ENCODE measurements around the gene MACO1.

The MACO1 gene

GRCh38 chr1:25540750-25541342, 110.1 kb downstream of the MACO1 start:
- H3K36me3 ChIP-seq (ENCODE audit: insufficient read depth, low read length): no peaks in the 10 kb centered on the region
- no peaks in the 10 kb centered on the region for H3K9me3 ChIP-seq (ENCODE audit: low read depth, low read length)
- H3K4me3 ChIP-seq: no peak overlapping the region
- H3K27ac ChIP-seq: no peak overlapping the region
- no peak for DNase-seq (ENCODE audit: low read depth, low spot score)
- TF ChIP-seq POLR2AphosphoS5 (IDR thresholded peaks at IDR 0.05; ENCODE audit: borderline replicate concordance, low read depth, low read length): no peak
- no peak for TF ChIP-seq EZH2 (IDR thresholded peaks at IDR 0.05)
- no peak for TF ChIP-seq FOXP2 (optimal IDR thresholded peaks at IDR 0.05; ENCODE audit: control extremely low read depth, extremely low read length, insufficient read depth)
- H3K9ac ChIP-seq (ENCODE audit: insufficient read length): no peak overlapping the region

DNA sequence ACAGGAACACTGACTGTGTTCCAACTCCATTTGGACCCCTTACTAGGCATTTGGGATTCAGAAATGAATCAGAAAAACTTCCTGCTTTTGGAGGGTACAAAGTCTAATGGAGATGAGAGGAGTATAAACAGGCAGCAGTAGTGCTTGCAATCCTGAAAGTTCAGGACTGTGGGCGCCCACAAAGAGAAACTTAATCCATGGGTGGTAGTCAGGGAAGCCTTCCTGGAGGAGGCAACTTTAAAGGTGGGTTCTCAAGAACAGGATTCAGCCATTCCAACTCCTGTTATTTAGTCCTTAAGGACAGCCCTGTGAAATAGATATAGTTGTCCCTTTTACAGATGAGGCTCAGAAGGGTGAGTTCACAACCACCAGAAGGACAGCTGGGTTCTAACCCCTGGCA, 110.7 kb downstream of the MACO1 start:
- H3K9me3 ChIP-seq (ENCODE audit: low read depth, low read length): no peaks in the 10 kb centered on the region
- no peak for TF ChIP-seq POLR2AphosphoS5 (IDR thresholded peaks at IDR 0.05; ENCODE audit: borderline replicate concordance, low read depth, low read length)
- TF ChIP-seq EZH2 (IDR thresholded peaks at IDR 0.05): no peak
- no peak for TF ChIP-seq FOXP2 (optimal IDR thresholded peaks at IDR 0.05; ENCODE audit: control extremely low read depth, extremely low read length, insufficient read depth)
- H3K36me3 ChIP-seq (ENCODE audit: insufficient read depth, low read length): no peaks in the 10 kb centered on the region
- no peak for DNase-seq (ENCODE audit: low read depth, low spot score)
- no peak overlapping the region for H3K27ac ChIP-seq
- no peak overlapping the region for H3K4me3 ChIP-seq
- H3K9ac ChIP-seq (ENCODE audit: insufficient read length): no peak overlapping the region

DNA sequence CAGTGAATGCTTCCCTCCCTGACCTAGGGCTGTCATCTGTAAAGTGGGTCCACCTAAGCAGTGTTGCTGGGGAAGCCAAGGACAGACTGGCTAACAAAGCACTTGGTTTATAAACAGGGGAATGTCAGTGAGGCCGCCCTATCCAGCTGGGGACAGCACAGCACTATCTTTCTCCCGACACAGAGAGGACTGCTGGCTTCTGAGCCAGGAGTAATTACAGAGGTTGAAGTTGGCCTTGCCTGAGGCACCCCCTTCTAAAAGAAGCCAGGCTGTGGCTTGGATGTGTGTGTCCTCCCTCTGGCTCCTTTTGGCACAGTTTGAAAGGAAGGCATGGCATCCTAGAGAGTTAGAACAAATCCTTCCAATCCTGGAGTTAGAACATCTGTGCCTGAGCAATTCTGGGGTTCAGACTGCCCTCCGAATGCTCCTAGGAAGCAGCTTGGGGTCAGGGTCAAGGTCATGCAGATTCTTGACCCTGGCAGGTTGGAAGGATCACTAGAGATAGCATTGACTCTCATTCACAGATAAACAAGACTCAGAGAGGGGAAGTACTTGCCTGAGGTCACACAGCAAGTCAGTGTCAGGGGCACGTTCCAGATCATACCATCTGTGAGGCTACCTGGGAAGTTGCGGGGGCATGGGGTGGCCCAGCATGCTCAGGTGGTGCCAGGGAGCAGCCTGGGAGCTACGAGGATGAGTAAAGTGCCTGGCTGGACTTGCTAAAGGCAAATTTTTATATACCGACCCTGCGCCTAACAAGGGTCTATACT, 111.4 kb downstream of the MACO1 start:
- Histone ChIP-seq H3K4me3 (no peak overlapping the region), H3K9me3 (ENCODE audit: low read depth, low read length) (no peaks in the 10 kb centered on the region)

DNA sequence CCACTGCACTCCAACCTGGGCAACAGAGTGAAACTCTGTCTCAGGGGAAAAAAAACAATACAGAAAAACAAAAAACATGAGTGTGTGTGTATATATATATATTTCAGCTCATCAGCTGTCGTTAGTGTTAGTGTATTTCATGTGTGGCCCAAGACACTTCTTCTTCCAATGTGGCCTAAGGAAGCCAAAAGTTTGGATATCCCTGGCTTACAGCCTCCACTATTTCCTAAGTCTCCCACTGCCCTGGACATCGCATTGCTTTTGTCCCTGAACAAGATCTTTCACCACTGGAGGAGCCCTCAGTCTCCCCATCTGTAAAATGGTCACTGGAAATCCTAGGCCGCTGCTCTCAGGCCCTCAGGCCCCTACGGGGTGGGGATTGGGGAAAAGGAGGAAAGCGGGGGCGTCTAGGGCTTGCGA, 112.3 kb downstream of the MACO1 start:
- TF ChIP-seq POLR2AphosphoS5 (IDR thresholded peaks at IDR 0.05; ENCODE audit: borderline replicate concordance, low read depth, low read length): no peak
- no peak for TF ChIP-seq EZH2 (IDR thresholded peaks at IDR 0.05)
- no peak for TF ChIP-seq FOXP2 (optimal IDR thresholded peaks at IDR 0.05; ENCODE audit: control extremely low read depth, extremely low read length, insufficient read depth)
- Histone ChIP-seq H3K4me3 (peak overlapping the region; percentile 90), H3K9ac (ENCODE audit: insufficient read length) (no peak overlapping the region), H3K27ac (no peak overlapping the region), H3K9me3 (ENCODE audit: low read depth, low read length) (no peaks in the 10 kb centered on the region), H3K36me3 (ENCODE audit: insufficient read depth, low read length) (no peaks in the 10 kb centered on the region)
- DNase-seq (ENCODE audit: low read depth, low spot score): no peak

More for the DNA sequence above, 111.4 kb downstream of the MACO1 start:
- Histone ChIP-seq H3K36me3 (ENCODE audit: insufficient read depth, low read length) (no peaks in the 10 kb centered on the region), H3K9ac (ENCODE audit: insufficient read length) (no peak overlapping the region), H3K27ac (no peak overlapping the region)
- no peak for DNase-seq (ENCODE audit: low read depth, low spot score)
- no peak for TF ChIP-seq POLR2AphosphoS5 (IDR thresholded peaks at IDR 0.05; ENCODE audit: borderline replicate concordance, low read depth, low read length)

DNA sequence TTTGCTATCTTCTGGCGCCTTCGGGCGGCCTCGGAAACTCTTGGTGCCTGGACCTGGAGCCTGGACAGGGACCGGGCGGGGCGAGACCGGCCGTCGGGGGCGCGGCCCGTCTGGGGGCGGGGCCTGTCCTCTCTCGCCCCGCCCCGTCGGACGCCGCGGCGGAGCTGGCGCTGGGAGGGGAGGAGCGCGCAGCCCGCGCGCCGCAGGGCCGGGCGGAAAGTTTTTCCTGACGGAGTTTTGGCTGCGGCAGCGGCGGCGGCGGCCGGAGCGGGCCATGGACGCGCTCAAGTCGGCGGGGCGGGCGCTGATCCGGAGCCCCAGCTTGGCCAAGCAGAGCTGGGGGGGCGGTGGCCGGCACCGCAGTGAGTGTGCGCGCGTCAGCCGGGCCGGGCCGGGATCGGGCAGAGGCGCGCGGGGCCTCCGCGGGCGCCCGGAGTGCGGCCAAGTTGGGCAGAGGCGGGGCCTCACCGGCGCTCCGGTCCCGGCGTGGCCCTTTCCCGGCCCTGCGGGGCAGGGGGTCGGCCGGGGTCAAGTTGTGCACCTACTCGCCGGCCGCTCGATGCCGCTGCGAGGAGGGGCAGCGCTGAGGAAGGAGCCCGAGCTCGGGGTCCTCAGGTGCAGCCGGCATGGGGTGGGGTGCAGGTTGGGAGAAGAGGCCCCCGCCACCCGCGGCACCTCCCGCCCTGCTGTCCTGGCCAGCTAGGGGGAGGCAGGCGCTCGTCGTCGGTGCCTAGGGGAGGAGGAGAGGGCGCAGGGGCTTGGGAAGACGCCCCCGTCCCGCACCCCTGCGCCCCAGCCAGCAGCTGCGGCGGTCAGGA, 112.9 kb downstream of the MACO1 start, which contains the start of gene LDLRAP1:
TSS of gene LDLRAP1 (plus strand) at position 182 of the 818 bp plus-strand sequence. CDS start at position 275, 93 bp downstream.
- TF ChIP-seq FOXP2 (optimal IDR thresholded peaks at IDR 0.05; ENCODE audit: control extremely low read depth, extremely low read length, insufficient read depth): no peak
- TF ChIP-seq EZH2 (IDR thresholded peaks at IDR 0.05): no peak
- TF ChIP-seq POLR2AphosphoS5 (IDR thresholded peaks at IDR 0.05; ENCODE audit: borderline replicate concordance, low read depth, low read length): peak; percentile 24; the same call in 1 of the 2 replicates
- no peaks in the 10 kb centered on the region for H3K9me3 ChIP-seq (ENCODE audit: low read depth, low read length)
- no peak within 1 kb of the TSS for H3K27ac ChIP-seq
- no peak for DNase-seq (ENCODE audit: low read depth, low spot score)
- H3K9ac ChIP-seq (ENCODE audit: insufficient read length): peak within 1 kb of the TSS; percentile 83
- no peaks in the 10 kb centered on the region for H3K36me3 ChIP-seq (ENCODE audit: insufficient read depth, low read length)
- peak within 1 kb of the TSS; percentile 90 for H3K4me3 ChIP-seq

DNA sequence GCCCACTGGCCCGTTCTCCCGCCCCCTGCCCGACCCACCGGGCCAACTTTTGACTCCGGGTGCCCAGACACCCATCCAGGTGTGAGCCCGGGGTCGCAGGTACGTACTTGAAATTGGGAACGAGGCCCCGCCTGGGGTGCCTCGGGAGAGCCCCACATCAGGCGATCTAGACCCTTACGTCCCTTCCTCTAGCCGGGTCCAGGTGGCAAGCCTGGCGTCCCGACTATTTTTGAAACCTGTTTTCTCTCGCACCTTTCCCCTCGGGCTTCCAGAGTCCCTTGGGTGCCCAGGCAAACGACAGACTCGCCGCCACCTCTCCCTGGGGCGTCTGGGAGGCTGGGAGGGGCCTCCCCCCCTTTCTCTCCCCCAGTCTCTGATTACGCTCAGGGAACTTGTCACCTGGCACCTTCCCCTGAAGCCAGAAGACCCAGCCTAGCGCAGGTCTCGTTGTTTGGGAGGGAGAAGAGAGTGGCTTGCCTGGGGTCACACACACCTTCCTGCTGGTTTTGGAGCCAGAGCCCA, 113.6 kb downstream of the MACO1 start:
- no peak overlapping the region for H3K27ac ChIP-seq

DNA sequence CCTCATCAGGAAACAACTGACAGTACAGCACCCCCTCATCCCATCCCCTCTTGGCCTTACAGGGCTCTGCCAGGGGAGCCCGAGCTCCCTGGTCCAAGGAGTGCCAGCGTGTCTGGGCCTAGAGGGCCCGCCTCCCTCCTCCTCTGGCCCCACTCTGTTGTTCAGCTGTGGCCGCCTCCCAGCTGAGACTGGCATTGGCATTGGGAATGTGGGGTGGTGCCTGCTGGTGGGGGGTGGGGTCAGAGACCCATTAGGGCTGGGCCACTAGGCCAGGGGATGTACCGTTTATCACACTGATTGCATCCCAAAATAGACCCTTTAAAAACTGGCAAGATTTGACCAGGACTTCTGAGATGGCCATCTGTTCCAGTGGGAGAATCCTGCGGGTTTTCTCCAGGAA, 114.1 kb downstream of the MACO1 start:
- H3K9me3 ChIP-seq (ENCODE audit: low read depth, low read length): no peaks in the 10 kb centered on the region
- H3K9ac ChIP-seq (ENCODE audit: insufficient read length): no peak overlapping the region
- H3K36me3 ChIP-seq (ENCODE audit: insufficient read depth, low read length): no peaks in the 10 kb centered on the region
- TF ChIP-seq EZH2 (IDR thresholded peaks at IDR 0.05) (no peak), POLR2AphosphoS5 (IDR thresholded peaks at IDR 0.05; ENCODE audit: borderline replicate concordance, low read depth, low read length) (no peak), FOXP2 (optimal IDR thresholded peaks at IDR 0.05; ENCODE audit: control extremely low read depth, extremely low read length, insufficient read depth) (no peak)
- no peak overlapping the region for H3K27ac ChIP-seq
- H3K4me3 ChIP-seq: peak overlapping the region; percentile 90; the same call in 1 of the 2 replicates
- DNase-seq (ENCODE audit: low read depth, low spot score): no peak

More for the DNA sequence above, 113.6 kb downstream of the MACO1 start:
- Histone ChIP-seq H3K4me3 (peak overlapping the region; percentile 90), H3K36me3 (ENCODE audit: insufficient read depth, low read length) (no peaks in the 10 kb centered on the region), H3K9me3 (ENCODE audit: low read depth, low read length) (no peaks in the 10 kb centered on the region), H3K9ac (ENCODE audit: insufficient read length) (peak overlapping the region; percentile 83)
- no peak for DNase-seq (ENCODE audit: low read depth, low spot score)
- no peak for TF ChIP-seq EZH2 (IDR thresholded peaks at IDR 0.05)
- no peak for TF ChIP-seq POLR2AphosphoS5 (IDR thresholded peaks at IDR 0.05; ENCODE audit: borderline replicate concordance, low read depth, low read length)
- TF ChIP-seq FOXP2 (optimal IDR thresholded peaks at IDR 0.05; ENCODE audit: control extremely low read depth, extremely low read length, insufficient read depth): no peak

- no peak overlapping the region for H3K27ac ChIP-seq
- H3K9ac ChIP-seq (ENCODE audit: insufficient read length): no peak overlapping the region
- no peaks in the 10 kb centered on the region for H3K9me3 ChIP-seq (ENCODE audit: low read depth, low read length)
- no peak for DNase-seq (ENCODE audit: low read depth, low spot score)
- TF ChIP-seq FOXP2 (optimal IDR thresholded peaks at IDR 0.05; ENCODE audit: control extremely low read depth, extremely low read length, insufficient read depth): no peak
- TF ChIP-seq EZH2 (IDR thresholded peaks at IDR 0.05): no peak
- no peak for TF ChIP-seq POLR2AphosphoS5 (IDR thresholded peaks at IDR 0.05; ENCODE audit: borderline replicate concordance, low read depth, low read length)
- no peak overlapping the region for H3K4me3 ChIP-seq
- no peaks in the 10 kb centered on the region for H3K36me3 ChIP-seq (ENCODE audit: insufficient read depth, low read length)
Observed at GRCh38 chr1:25545767-25546166, 115.1 kb downstream of the MACO1 start.

All from SK-N-MC (cell line).